K562 (cell line): ENCODE results near the gene NACC1. TPM values are rescaled to one million over a fixed set of nuclear protein-coding genes. Genes with fewer than 3 reads are reported as not detected.

Source experiments
- CBFA2T3 ChIP-seq: fragments of 450-650 bp; IDR thresholded peaks from 2 replicates; pipeline ENCODE4 v1.6.1; 2017
- PHTF2 ChIP-seq: fragments of 250-450 bp; sonication (Bioruptor Pico); IDR thresholded peaks from 2 replicates; pipeline ENCODE4 v1.5.0; 2021; ENCODE audit warnings: mild to moderate bottlenecking
- PRMT5 ChIP-seq: sonication (generic); formaldehyde crosslinking; IDR thresholded peaks from 2 replicates; pipeline ENCODE4 v1.5.0; 2020; ENCODE audit warnings: missing genetic modification reagents
- RAD21 ChIP-seq, 2 experiments: fragments of 250-450 bp in 1 of 2; fragments of 450-650 bp in 1 of 2; sonication (Bioruptor Pico) in 1 of 2; formaldehyde crosslinking in 1 of 2; IDR thresholded peaks in 1 of 2; conservative IDR thresholded peaks in 1 of 2; 2 replicates each; pipeline versions ENCODE4 v1.4.0 to v1.8.0; 2020 to 2022; ENCODE audit warnings: mild to moderate bottlenecking in 2 of 2, moderate library complexity in 1 of 2
- STAT5A ChIP-seq: IDR thresholded peaks from 2 replicates; pipeline ENCODE4 v1.6.1; 2012; ENCODE audit warnings: low read length, inconsistent platforms, borderline replicate concordance
- TAF1 ChIP-seq: IDR thresholded peaks from 2 replicates; pipeline ENCODE4 v1.6.1; 2011; ENCODE audit warnings: mild to moderate bottlenecking, low read length, moderate library complexity; ENCODE audit not compliant: insufficient read depth, control insufficient read depth, severe bottlenecking; ENCODE audit errors: extremely low read depth
- TBP ChIP-seq: optimal IDR thresholded peaks from 2 replicates; pipeline ENCODE3; 2011; ENCODE audit warnings: low read depth, low read length, improper control_type of control experiment
- U2AF1 ChIP-seq: fragments of 200-400 bp; formaldehyde crosslinking; optimal IDR thresholded peaks from 2 replicates; pipeline ENCODE3; 2017; ENCODE audit warnings: mild to moderate bottlenecking, low read depth, low read length, moderate library complexity
- ZC3H8 ChIP-seq: fragments of 450-650 bp; IDR thresholded peaks from 2 replicates; pipeline ENCODE4 v1.6.1; 2017
- ZNF124 ChIP-seq: sonication (generic); formaldehyde crosslinking; IDR thresholded peaks from 2 replicates; pipeline ENCODE4 v1.8.1; 2022; ENCODE audit warnings: missing genetic modification reagents
- ZNF274 ChIP-seq: IDR thresholded peaks from 2 replicates; pipeline ENCODE4 v1.6.1; 2011; ENCODE audit warnings: low read depth, mild to moderate bottlenecking, low read length, moderate library complexity, borderline replicate concordance
- ZSCAN32 ChIP-seq: fragments of 450-650 bp; formaldehyde crosslinking; IDR thresholded peaks from 2 replicates; pipeline ENCODE4 v1.4.0; 2020; ENCODE audit warnings: mild to moderate bottlenecking, moderate library complexity
- polyA plus RNA-seq, 8 experiments: library from polyadenylated mRNA; depleted of rRNA in 4 of 8; stranded (reverse) in 5 of 8; unstranded in 3 of 8; fragments of >200 nt; fragmentation: Nextera tagmentation in 2 of 8; fragmentation: Illumina TruSeq in 1 of 8; extraction: Ambion mirVana in 2 of 8; extraction: Trizol in 1 of 8; gene quantifications; 2 replicates each; pipeline versions ENCODE4 v1.2.1 to v1.2.3, GENCODE V29; 2011 to 2014; ENCODE audit warnings: inconsistent platforms in 1 of 8, missing spikeins in 1 of 8
- total RNA-seq, 7 experiments: library from RNA; depleted of rRNA in 6 of 7; stranded (reverse); fragments of >200 nt in 6 of 7; fragmentation: Illumina TruSeq in 2 of 7; extraction: Trizol in 2 of 7; gene quantifications; 2 replicates each; pipeline versions ENCODE4 v1.2.1 to v1.2.3, GENCODE V29; 2011 to 2021; ENCODE audit warnings: low replicate concordance in 1 of 7
- TF ChIP-seq, protein P1 (sequence below), 2 experiments: fragments of 450-650 bp; IDR thresholded peaks; 2 replicates each; pipeline ENCODE4 v1.6.1; 2016; ENCODE audit warnings: mild to moderate bottlenecking in 2 of 2, borderline replicate concordance in 1 of 2, low read depth in 1 of 2, moderate library complexity in 1 of 2
- TF ChIP-seq, protein P2 (sequence below): fragments of 250-450 bp; sonication (Bioruptor Pico); IDR thresholded peaks from 2 replicates; pipeline ENCODE4 v1.6.1; 2021; ENCODE audit warnings: mild to moderate bottlenecking
- TF ChIP-seq, protein P3 (sequence below): fragments of 250-450 bp; sonication (Bioruptor Pico); IDR thresholded peaks from 2 replicates; pipeline ENCODE4 v1.8.0; 2022; ENCODE audit warnings: inconsistent platforms

The NACC1 gene
- total and polyA plus RNA-seq, 9 of the 15 experiments (the other 6 are each of a cell fraction or from before 2014, with no cell fraction given), result 0.04 to 96.6 (median 25.8) TPM

DNA sequence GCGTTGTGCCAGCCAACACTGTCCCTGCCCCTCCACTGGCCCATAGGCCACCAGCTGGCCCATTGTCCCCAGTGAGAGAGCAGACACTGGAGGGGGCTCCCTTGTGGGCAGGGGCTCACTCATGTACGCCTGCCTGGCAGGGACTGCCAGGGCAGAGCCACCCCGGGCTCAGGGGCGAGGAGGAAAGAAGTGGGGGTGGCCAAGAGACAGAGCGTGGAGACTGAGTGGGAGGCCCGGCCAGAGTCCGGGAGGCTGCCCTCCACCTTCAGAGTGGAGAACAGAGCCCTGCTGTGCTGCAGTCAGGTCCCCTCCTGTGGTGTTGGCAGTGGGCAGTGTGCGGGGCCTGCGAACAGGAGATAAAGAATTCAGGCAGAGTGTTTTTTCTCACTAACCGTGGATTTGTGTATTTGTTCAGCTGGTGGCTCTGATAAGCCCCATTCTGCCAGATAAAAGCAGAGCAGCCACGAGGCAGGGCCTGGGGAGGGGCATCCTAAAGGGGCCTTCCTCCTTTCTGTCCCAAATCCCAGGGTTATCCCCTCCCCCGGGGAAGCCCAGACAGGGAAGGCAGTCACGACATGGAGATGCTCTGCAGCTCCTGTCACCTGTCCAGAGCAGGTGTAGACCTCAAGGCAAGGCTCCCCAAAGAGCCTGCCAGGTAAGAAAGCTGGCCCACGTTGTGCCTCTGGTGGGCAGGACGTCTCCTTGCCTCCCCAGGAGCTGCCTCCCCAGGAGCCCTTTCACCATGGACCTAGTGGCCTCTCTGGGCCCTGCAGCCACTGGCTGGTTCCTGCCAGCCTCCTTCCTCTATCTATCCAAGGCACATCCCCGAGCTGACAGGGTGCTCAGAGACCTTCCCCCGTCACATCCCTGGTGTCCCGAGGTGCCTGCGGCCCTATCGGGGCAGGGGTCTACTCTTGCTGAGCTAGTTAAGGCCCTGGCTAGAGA is 48.4 kb upstream of the NACC1 start (continued):
- TF ChIP-seq, protein P1, sequence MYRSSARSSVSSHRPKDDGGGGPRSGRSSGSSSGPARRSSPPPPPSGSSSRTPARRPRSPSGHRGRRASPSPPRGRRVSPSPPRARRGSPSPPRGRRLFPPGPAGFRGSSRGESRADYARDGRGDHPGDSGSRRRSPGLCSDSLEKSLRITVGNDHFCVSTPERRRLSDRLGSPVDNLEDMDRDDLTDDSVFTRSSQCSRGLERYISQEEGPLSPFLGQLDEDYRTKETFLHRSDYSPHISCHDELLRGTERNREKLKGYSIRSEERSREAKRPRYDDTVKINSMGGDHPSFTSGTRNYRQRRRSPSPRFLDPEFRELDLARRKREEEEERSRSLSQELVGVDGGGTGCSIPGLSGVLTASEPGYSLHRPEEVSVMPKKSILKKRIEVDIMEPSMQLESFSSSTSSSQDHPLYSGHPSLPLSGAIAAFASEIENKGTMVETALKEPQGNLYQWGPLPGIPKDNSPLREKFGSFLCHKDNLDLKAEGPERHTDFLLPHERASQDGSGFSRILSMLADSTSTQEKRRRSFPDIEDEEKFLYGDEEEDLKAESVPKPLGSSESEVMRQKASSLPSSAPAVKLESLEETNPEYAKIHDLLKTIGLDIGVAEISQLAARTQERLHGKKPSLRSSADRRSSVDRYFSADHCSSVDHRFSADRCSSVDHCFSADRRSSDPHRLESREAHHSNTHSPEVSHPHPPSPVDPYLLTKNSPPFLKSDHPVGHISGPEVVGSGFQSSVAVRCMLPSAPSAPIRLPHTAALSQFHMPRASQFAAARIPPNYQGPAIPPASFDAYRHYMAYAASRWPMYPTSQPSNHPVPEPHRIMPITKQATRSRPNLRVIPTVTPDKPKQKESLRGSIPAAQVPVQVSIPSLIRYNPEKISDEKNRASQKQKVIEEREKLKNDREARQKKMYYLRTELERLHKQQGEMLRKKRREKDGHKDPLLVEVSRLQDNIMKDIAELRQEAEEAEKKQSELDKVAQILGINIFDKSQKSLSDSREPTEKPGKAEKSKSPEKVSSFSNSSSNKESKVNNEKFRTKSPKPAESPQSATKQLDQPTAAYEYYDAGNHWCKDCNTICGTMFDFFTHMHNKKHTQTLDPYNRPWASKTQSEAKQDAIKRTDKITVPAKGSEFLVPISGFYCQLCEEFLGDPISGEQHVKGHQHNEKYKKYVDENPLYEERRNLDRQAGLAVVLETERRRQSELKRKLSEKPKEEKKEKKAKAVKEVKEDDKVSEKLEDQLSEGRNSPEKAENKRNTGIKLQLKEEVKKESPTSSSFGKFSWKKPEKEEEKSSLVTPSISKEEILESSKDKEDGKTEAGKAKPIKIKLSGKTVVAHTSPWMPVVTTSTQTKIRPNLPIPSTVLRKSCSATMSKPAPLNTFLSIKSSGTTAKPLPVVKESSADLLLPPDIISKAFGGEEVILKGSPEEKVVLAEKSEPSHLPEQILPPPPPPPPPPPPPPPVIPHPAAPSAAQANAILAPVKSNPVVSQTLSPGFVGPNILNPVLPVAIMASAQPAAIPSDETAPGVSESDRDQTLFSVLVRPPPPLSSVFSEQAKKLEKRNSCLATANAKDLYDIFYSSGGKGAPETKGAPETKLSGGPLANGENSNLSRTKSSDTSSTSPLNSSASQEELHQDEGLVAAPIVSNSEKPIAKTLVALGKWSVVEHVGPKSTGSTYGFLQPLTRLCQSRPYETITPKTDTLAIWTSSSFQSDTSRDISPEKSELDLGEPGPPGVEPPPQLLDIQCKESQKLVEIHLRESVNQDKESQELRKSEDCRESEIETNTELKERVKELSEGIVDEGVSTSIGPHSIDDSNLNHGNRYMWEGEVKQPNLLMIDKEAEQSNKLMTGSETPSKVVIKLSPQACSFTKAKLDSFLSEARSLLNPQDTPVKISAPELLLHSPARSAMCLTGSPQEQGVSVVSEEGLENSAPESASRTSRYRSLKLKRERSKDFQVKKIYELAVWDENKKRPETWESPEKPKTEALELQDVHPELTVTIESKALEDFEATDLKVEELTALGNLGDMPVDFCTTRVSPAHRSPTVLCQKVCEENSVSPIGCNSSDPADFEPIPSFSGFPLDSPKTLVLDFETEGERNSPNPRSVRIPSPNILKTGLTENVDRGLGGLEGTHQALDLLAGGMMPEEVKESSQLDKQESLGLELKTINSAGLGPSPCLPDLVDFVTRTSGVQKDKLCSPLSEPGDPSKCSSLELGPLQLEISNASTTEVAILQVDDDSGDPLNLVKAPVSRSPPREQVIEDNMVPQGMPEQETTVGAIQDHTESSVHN (IDR thresholded peaks at IDR 0.05; ENCODE audit: borderline replicate concordance in 1 of 2, low read depth in 1 of 2), result peak in 1 of 2 experiments; percentile 69; a peak in 2 of 4 replicates
- no peak for TF ChIP-seq PRMT5
- TF ChIP-seq, protein P2, sequence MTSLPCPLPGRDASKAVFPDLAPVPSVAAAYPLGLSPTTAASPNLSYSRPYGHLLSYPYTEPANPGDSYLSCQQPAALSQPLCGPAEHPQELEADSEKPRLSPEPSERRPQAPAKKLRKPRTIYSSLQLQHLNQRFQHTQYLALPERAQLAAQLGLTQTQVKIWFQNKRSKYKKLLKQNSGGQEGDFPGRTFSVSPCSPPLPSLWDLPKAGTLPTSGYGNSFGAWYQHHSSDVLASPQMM, result no peak
- peak; percentile 99 for TF ChIP-seq CBFA2T3
- TF ChIP-seq PHTF2 (CRISPR knock-in tag), result no peak
- TF ChIP-seq TAF1, result peak; percentile 37
- peak; percentile 37; the same call in 1 of the 2 replicates for TF ChIP-seq ZNF274
- TF ChIP-seq, protein P3, sequence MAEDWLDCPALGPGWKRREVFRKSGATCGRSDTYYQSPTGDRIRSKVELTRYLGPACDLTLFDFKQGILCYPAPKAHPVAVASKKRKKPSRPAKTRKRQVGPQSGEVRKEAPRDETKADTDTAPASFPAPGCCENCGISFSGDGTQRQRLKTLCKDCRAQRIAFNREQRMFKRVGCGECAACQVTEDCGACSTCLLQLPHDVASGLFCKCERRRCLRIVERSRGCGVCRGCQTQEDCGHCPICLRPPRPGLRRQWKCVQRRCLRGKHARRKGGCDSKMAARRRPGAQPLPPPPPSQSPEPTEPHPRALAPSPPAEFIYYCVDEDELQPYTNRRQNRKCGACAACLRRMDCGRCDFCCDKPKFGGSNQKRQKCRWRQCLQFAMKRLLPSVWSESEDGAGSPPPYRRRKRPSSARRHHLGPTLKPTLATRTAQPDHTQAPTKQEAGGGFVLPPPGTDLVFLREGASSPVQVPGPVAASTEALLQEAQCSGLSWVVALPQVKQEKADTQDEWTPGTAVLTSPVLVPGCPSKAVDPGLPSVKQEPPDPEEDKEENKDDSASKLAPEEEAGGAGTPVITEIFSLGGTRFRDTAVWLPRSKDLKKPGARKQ (CRISPR knock-in tag), result no peak
- TF ChIP-seq STAT5A, result peak; percentile 93
- no peak for TF ChIP-seq ZSCAN32
- TF ChIP-seq ZNF124 (CRISPR knock-in tag), result no peak
- TF ChIP-seq ZC3H8, result no peak
- no peak for TF ChIP-seq TBP
- TF ChIP-seq U2AF1, result no peak
- TF ChIP-seq RAD21 (CRISPR knock-in tag; conservative IDR thresholded peaks at IDR 0.05 in 1 of 2, IDR thresholded peaks at IDR 0.05 in 1 of 2), result no peak
